Transverse colon (tissue), 4 donors: ENCODE results near the gene RSRC1.

Source experiments
- CTCF ChIP-seq, 5 experiments: fragments of 200-600 bp in 3 of 5; fragments of 450-650 bp in 2 of 5; sonication (generic) in 3 of 5; IDR thresholded peaks; 1 replicate in 2 of 5; 2 replicates in 3 of 5; pipeline ENCODE4 v1.5.1; 2016 to 2017; ENCODE audit warnings: antibody characterized with exemption in 5 of 5, inconsistent platforms in 3 of 5, mild to moderate bottlenecking in 2 of 5, moderate library complexity in 1 of 5
- EP300 ChIP-seq: sonication (generic); formaldehyde crosslinking; IDR thresholded peaks from one replicate; pipeline ENCODE4 v1.6.1; 2017; ENCODE audit warnings: antibody characterized with exemption, low read depth
- POLR2AphosphoS5 ChIP-seq, 3 donors: sonication (generic); formaldehyde crosslinking; IDR thresholded peaks; one replicate each; pipeline ENCODE4 v1.6.1; 2016; ENCODE audit warnings: antibody characterized with exemption in 3 of 3

- TF ChIP-seq CTCF (IDR thresholded peaks at IDR 0.05) (no peak), POLR2AphosphoS5 (IDR thresholded peaks at IDR 0.05) (no peak), EP300 (no peak)
Observed at GRCh38 chr3:158565076-158565475, 455.2 kb downstream of the RSRC1 start.
